GM19438 (cell line): ENCODE results near the gene RAB5A.
A peak's percentile ranks its signal among the peaks of the same experiment; 100 is the strongest.
"Not testable (repeated sequence)": the region's sequence is repeated elsewhere in the genome, so short reads cannot be mapped to it uniquely, and the experiment has no call there.

Experiments
- ATAC-seq: cut with Tn5 transposase; IDR thresholded peaks from one replicate; pipeline ENCODE4 v1.9.1; 2021; ENCODE audit warnings: low read depth; ENCODE audit not compliant: unreplicated experiment

The RAB5A gene

GRCh38 chr3:19946832-19947548, at the start of gene RAB5A:
Gene RAB5A (plus strand): TSS chr3:19947097. CDS start chr3:19950899, 3,802 bp downstream.
- peak; percentile 96 for ATAC-seq

- no peak for ATAC-seq
Measured at GRCh38 chr3:19898721-19899120, 48.2 kb upstream of the RAB5A start.

- ATAC-seq: no peak
Measured at GRCh38 chr3:19899264-19899663, 47.6 kb upstream of the RAB5A start.

GRCh38 chr3:19899833-19900232, 47.1 kb upstream of the RAB5A start:
- not testable (repeated sequence) for ATAC-seq

GRCh38 chr3:19901337-19901736, 45.6 kb upstream of the RAB5A start:
- ATAC-seq: no peak

- ATAC-seq: no peak
Measured at GRCh38 chr3:19901918-19902317, 45.0 kb upstream of the RAB5A start.

GRCh38 chr3:19903649-19904048, 43.2 kb upstream of the RAB5A start:
- ATAC-seq: no peak

GRCh38 chr3:19907523-19907922, 39.4 kb upstream of the RAB5A start:
- no peak for ATAC-seq

GRCh38 chr3:19911452-19911851, 35.4 kb upstream of the RAB5A start:
- no peak for ATAC-seq

GRCh38 chr3:19917167-19917566, 29.7 kb upstream of the RAB5A start:
- no peak for ATAC-seq

- ATAC-seq: no peak
Measured at GRCh38 chr3:19920401-19921080, 26.4 kb upstream of the RAB5A start.

GRCh38 chr3:19931180-19931692, 15.7 kb upstream of the RAB5A start:
- ATAC-seq: peak; percentile 77

GRCh38 chr3:19931767-19932188, 15.1 kb upstream of the RAB5A start:
- ATAC-seq: peak; percentile 34

GRCh38 chr3:19932422-19932821, 14.5 kb upstream of the RAB5A start:
- ATAC-seq: no peak

GRCh38 chr3:19934098-19934566, 12.8 kb upstream of the RAB5A start, which contains the start of gene EFHB:
Gene EFHB (minus strand): TSS chr3:19934217. CDS start chr3:19934018, 199 bp downstream.
- ATAC-seq: no peak

- ATAC-seq: no peak
Measured at GRCh38 chr3:19937459-19938294, 9.2 kb upstream of the RAB5A start.

- ATAC-seq: no peak
Measured at GRCh38 chr3:19938295-19938627, 8.6 kb upstream of the RAB5A start.

- ATAC-seq: no peak
Measured at GRCh38 chr3:19940643-19941042, 6.3 kb upstream of the RAB5A start.

- no peak for ATAC-seq
Measured at GRCh38 chr3:19945534-19945933, 1.4 kb upstream of the RAB5A start.

- ATAC-seq: peak; percentile 18
Measured at GRCh38 chr3:19945969-19946831, 697 bp upstream of the RAB5A start.
